MM.1S (cell line): ENCODE results near the gene NUMBL.

Source experiments
- CTCF ChIP-seq: fragments of 300-600 bp; sonication (generic); IDR thresholded peaks from 2 replicates; pipeline ENCODE4 v1.5.1; 2016; ENCODE audit warnings: antibody characterized with exemption, low read length, mixed read lengths
- EZH2 ChIP-seq: fragments of 300-600 bp; sonication (generic); optimal IDR thresholded peaks from 2 replicates; pipeline ENCODE3; 2017; ENCODE audit warnings: low read depth, mild to moderate bottlenecking, antibody characterized with exemption, low read length, mixed read lengths
- EZH2phosphoT487 ChIP-seq: fragments of 300-600 bp; sonication (generic); IDR thresholded peaks from 2 replicates; pipeline ENCODE4 v1.6.1; 2018; ENCODE audit warnings: antibody characterized with exemption, low read length

- TF ChIP-seq EZH2 (no peak), CTCF (no peak), EZH2phosphoT487 (no peak)
Measured at GRCh38 chr19:40627486-40628279, 62.8 kb downstream of the NUMBL start.
